ENCODE measurements around the gene NUBPL.

NUBPL gene

GRCh38 chr14:31690056-31690455 lies 128.9 kb downstream of the NUBPL start:
- CTCF ChIA-PET: no interaction called here

GRCh38 chr14:31692376-31692781 lies 131.2 kb downstream of the NUBPL start:
- CTCF ChIA-PET: no interaction called here
- POLR2A ChIA-PET: no interaction called here
- H3K4me3 ChIP-seq (ENCODE audit: low read depth, low read length): no peak overlapping the region
- TF ChIP-seq CTCF (IDR thresholded peaks at IDR 0.05; ENCODE audit: insufficient read depth, low read length, missing control alignments): no peak
- no peak for DNase-seq (ENCODE audit: low read depth, low spot score)

More at GRCh38 chr14:31690056-31690455, 128.9 kb downstream of the NUBPL start:
- DNase-seq (ENCODE audit: low read depth, low spot score): no peak
- POLR2A ChIA-PET: no interaction called here
- no peak for TF ChIP-seq CTCF (IDR thresholded peaks at IDR 0.05; ENCODE audit: insufficient read depth, low read length, missing control alignments)
- H3K4me3 ChIP-seq (ENCODE audit: low read depth, low read length): no peak overlapping the region

- CTCF ChIA-PET: no interaction called here
- POLR2A ChIA-PET: no interaction called here
These were observed 135.2 kb downstream of the NUBPL start for GRCh38 chr14:31696378-31696777.

GRCh38 chr14:31699809-31700208 lies 138.6 kb downstream of the NUBPL start:
- H3K4me3 ChIP-seq (ENCODE audit: low read depth, low read length): no peak overlapping the region
- no peak for DNase-seq (ENCODE audit: low read depth, low spot score)
- ChIA-PET CTCF (no interaction called here), POLR2A (no interaction called here)
- no peak for TF ChIP-seq CTCF (IDR thresholded peaks at IDR 0.05; ENCODE audit: insufficient read depth, low read length, missing control alignments)

More at GRCh38 chr14:31696378-31696777, 135.2 kb downstream of the NUBPL start:
- no peak for DNase-seq (ENCODE audit: low read depth, low spot score)
- H3K4me3 ChIP-seq (ENCODE audit: low read depth, low read length): no peak overlapping the region
- TF ChIP-seq CTCF (IDR thresholded peaks at IDR 0.05; ENCODE audit: insufficient read depth, low read length, missing control alignments): no peak

GRCh38 chr14:31700282-31701074 lies 139.3 kb downstream of the NUBPL start:
- TF ChIP-seq CTCF (IDR thresholded peaks at IDR 0.05; ENCODE audit: insufficient read depth, low read length, missing control alignments): no peak
- CTCF ChIA-PET: no interaction called here
- POLR2A ChIA-PET: no interaction called here
- H3K4me3 ChIP-seq (ENCODE audit: low read depth, low read length): no peak overlapping the region
- no peak for DNase-seq (ENCODE audit: low read depth, low spot score)

- H3K4me3 ChIP-seq (ENCODE audit: low read depth, low read length): no peak overlapping the region
- ChIA-PET POLR2A (no interaction called here), CTCF (no interaction called here)
- TF ChIP-seq CTCF (IDR thresholded peaks at IDR 0.05; ENCODE audit: insufficient read depth, low read length, missing control alignments): no peak
- no peak for DNase-seq (ENCODE audit: low read depth, low spot score)
These were observed 140.9 kb downstream of the NUBPL start for GRCh38 chr14:31702130-31702529.

Data from AG04449 (cell line).